Adrenal gland (tissue), 5 donors: ENCODE results near the gene ZNF77.
"Not testable (repeated sequence)": the region's sequence is repeated elsewhere in the genome, so short reads cannot be mapped to it uniquely, and the experiment has no call there.

Experiments used
- POLR2A ChIP-seq, 2 donors: fragments of 450-650 bp; IDR thresholded peaks; one replicate each; pipeline ENCODE4 v1.6.1; 2017; ENCODE audit warnings: antibody characterized with exemption in 2 of 2, mild to moderate bottlenecking in 2 of 2, moderate library complexity in 1 of 2
- TF ChIP-seq, protein P1 (sequence below), 6 experiments: fragments of 450-650 bp in 4 of 6; fragments of 200-600 bp in 2 of 6; sonication (generic) in 1 of 6; IDR thresholded peaks; 1 replicate in 5 of 6; 2 replicates in 1 of 6; pipeline versions ENCODE4 v1.5.1 to v1.8.0; 2016 to 2021; ENCODE audit warnings: antibody characterized with exemption in 6 of 6, mild to moderate bottlenecking in 2 of 6, moderate library complexity in 1 of 6
- donor health status: DM: no; HTN: no; CAD: no.

- TF ChIP-seq, protein P1, sequence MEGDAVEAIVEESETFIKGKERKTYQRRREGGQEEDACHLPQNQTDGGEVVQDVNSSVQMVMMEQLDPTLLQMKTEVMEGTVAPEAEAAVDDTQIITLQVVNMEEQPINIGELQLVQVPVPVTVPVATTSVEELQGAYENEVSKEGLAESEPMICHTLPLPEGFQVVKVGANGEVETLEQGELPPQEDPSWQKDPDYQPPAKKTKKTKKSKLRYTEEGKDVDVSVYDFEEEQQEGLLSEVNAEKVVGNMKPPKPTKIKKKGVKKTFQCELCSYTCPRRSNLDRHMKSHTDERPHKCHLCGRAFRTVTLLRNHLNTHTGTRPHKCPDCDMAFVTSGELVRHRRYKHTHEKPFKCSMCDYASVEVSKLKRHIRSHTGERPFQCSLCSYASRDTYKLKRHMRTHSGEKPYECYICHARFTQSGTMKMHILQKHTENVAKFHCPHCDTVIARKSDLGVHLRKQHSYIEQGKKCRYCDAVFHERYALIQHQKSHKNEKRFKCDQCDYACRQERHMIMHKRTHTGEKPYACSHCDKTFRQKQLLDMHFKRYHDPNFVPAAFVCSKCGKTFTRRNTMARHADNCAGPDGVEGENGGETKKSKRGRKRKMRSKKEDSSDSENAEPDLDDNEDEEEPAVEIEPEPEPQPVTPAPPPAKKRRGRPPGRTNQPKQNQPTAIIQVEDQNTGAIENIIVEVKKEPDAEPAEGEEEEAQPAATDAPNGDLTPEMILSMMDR (IDR thresholded peaks at IDR 0.05): not testable (repeated sequence)
- TF ChIP-seq POLR2A (IDR thresholded peaks at IDR 0.05): not testable (repeated sequence)
Measured at GRCh38 chr19:2903326-2903725, 41.4 kb downstream of the ZNF77 start.
